DOHH2 (cell line): Measurements from ENCODE around the gene EPB41L2.

Experiments used
- CTCF ChIP-seq: fragments of 200-600 bp; sonication (generic); IDR thresholded peaks from one replicate; pipeline ENCODE4 v1.5.1; 2014; ENCODE audit warnings: antibody characterized with exemption, mild to moderate bottlenecking, low read depth, low read length; ENCODE audit not compliant: poor library complexity, severe bottlenecking
- EZH2phosphoT487 ChIP-seq: fragments of 200-600 bp; sonication (generic); IDR thresholded peaks from 2 replicates; pipeline ENCODE4 v1.6.1; 2017; ENCODE audit warnings: borderline replicate concordance, mild to moderate bottlenecking, antibody characterized with exemption, low read length, moderate library complexity, mixed read lengths

- TF ChIP-seq CTCF = no peak
- TF ChIP-seq EZH2phosphoT487 = no peak
These were observed 45.1 kb downstream of the EPB41L2 start for GRCh38 chr6:131017962-131018361.
